Measurements from ENCODE around the gene RECQL. TPM values are rescaled to one million over a fixed set of nuclear protein-coding genes. Genes with fewer than 3 reads are reported as not detected.

The RECQL gene
- total RNA-seq, 1 donor from 2014 or later: 60.6 TPM

DNA sequence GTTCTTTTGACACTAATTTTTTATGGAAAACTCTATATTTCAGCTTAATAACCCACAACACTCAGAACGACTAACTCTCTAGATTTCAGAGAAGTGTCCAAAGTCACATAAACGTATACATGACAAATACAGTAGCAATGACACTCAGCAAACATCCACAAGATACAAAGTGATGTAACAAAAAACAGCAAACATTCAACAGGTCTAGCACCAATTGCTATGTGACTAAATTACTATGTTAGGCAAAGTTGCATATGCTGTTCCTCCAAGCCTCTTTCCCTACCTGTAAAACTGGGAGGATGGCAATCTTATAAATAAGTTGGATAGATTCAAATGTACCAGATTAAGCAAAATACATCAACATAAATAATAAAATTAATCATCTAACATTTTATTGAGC, 1.7 kb downstream of the RECQL start:
- POLR2A ChIA-PET: no interaction called here
- H3K9me3 Mint-ChIP-seq: no peaks in the 10 kb centered on the region
- intact Hi-C loops (cut with micrococcal nuclease): loop anchor here (2.0 to 5.0 kb wide), 3 partner anchors 15 to 1128 kb away; partner anchors contain the start of genes C2CD5 and ETNK1
- H3K4me3 Mint-ChIP-seq: no peak overlapping the region
- no peak for DNase-seq
- CTCF ChIA-PET: no interaction called here
- TF ChIP-seq, protein P1, sequence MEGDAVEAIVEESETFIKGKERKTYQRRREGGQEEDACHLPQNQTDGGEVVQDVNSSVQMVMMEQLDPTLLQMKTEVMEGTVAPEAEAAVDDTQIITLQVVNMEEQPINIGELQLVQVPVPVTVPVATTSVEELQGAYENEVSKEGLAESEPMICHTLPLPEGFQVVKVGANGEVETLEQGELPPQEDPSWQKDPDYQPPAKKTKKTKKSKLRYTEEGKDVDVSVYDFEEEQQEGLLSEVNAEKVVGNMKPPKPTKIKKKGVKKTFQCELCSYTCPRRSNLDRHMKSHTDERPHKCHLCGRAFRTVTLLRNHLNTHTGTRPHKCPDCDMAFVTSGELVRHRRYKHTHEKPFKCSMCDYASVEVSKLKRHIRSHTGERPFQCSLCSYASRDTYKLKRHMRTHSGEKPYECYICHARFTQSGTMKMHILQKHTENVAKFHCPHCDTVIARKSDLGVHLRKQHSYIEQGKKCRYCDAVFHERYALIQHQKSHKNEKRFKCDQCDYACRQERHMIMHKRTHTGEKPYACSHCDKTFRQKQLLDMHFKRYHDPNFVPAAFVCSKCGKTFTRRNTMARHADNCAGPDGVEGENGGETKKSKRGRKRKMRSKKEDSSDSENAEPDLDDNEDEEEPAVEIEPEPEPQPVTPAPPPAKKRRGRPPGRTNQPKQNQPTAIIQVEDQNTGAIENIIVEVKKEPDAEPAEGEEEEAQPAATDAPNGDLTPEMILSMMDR (IDR thresholded peaks at IDR 0.05): no peak
- no peaks in the 10 kb centered on the region for H3K27me3 Mint-ChIP-seq
- no peak overlapping the region for H3K27ac Mint-ChIP-seq
- H3K4me1 Mint-ChIP-seq: peaks cover 33% of the 10 kb centered on the region
- ATAC-seq (ENCODE audit: low read depth): no peak
- H3K36me3 Mint-ChIP-seq (ENCODE audit: low read depth): peaks cover 45% of the 10 kb centered on the region

- no peaks in the 10 kb centered on the region for H3K27me3 Mint-ChIP-seq
- ChIA-PET CTCF (no interaction called here), POLR2A (no interaction called here)
- no peak overlapping the region for H3K4me3 Mint-ChIP-seq
- no peak overlapping the region for H3K27ac Mint-ChIP-seq
- peaks cover 43% of the 10 kb centered on the region for H3K36me3 Mint-ChIP-seq (ENCODE audit: low read depth)
- ATAC-seq (ENCODE audit: low read depth): no peak
- TF ChIP-seq, protein P1 (IDR thresholded peaks at IDR 0.05): no peak
- H3K4me1 Mint-ChIP-seq: no peaks in the 10 kb centered on the region
- DNase-seq: no peak
- no peaks in the 10 kb centered on the region for H3K9me3 Mint-ChIP-seq
- intact Hi-C loops (cut with micrococcal nuclease): loop anchor here (2.0 to 5.0 kb wide), 2 partner anchors 15 to 34 kb away; partner anchors contain the start of genes GOLT1B and RECQL
Measured at GRCh38 chr12:21485998-21486397, 15.4 kb downstream of the RECQL start.

- TF ChIP-seq, protein P1 (IDR thresholded peaks at IDR 0.05): no peak
- Mint-ChIP-seq H3K4me1 (no peaks in the 10 kb centered on the region), H3K9me3 (no peaks in the 10 kb centered on the region), H3K27me3 (no peaks in the 10 kb centered on the region), H3K27ac (no peak overlapping the region), H3K4me3 (no peak overlapping the region), H3K36me3 (ENCODE audit: low read depth) (peaks cover 26% of the 10 kb centered on the region)
- POLR2A ChIA-PET: interaction anchor here (0.6 kb wide), 1 partner anchor 46 kb away, joined by 4 read pairs; the partner anchor contains the start of gene PYROXD1
- CTCF ChIA-PET: no interaction called here
- DNase-seq (no peak), ATAC-seq (ENCODE audit: low read depth) (no peak)
- intact Hi-C loops (cut with micrococcal nuclease): no loop called here
Measured at GRCh38 chr12:21483531-21483930, 17.9 kb downstream of the RECQL start.

DNA sequence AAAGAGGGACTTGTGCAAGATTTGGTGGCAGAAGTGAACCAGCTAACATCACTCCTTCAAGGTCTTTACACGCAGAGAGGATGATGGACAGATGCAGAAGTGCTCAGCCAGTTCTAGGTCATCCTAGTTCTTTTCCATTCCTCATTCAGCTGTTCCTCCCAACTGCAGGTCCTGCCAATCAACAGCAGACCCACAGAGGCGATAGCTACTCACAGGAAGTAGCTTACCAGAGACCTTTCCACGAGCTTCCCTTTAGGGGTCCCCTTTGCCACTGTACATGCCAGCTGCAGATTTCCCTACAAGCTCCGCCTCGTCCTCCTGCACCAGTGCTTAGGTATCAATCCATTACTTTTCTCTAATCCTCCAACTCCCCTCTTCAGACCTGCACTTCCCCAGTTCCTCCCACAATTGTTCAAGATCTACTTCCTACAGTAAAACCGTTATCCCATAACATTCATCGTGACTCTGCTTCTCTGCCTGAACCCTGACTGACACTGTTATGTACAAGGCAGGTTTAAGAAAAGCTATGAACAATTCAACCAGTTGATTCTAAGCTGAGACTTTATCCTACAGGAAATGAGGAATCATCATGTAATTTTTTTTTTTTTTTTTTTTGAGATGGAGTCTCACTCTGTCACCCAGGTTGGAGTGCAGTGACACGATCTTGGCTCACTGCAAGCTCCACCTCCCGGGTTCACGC, 22.5 kb downstream of the RECQL start:
- H3K4me3 Mint-ChIP-seq: no peak overlapping the region
- H3K27ac Mint-ChIP-seq: no peak overlapping the region
- intact Hi-C loops (cut with micrococcal nuclease): no loop called here
- no peaks in the 10 kb centered on the region for H3K4me1 Mint-ChIP-seq
- ChIA-PET CTCF (no interaction called here), POLR2A (interaction anchor here (0.7 kb wide), 1 partner anchor 202 kb away, joined by 4 read pairs; no protein-coding TSS in a partner anchor)
- ATAC-seq (ENCODE audit: low read depth): no peak
- H3K36me3 Mint-ChIP-seq (ENCODE audit: low read depth): peaks cover 28% of the 10 kb centered on the region
- no peaks in the 10 kb centered on the region for H3K27me3 Mint-ChIP-seq
- no peak for DNase-seq
- no peaks in the 10 kb centered on the region for H3K9me3 Mint-ChIP-seq
- TF ChIP-seq, protein P1 (IDR thresholded peaks at IDR 0.05): no peak

- TF ChIP-seq, protein P1 (IDR thresholded peaks at IDR 0.05): no peak
- H3K4me1 Mint-ChIP-seq: no peaks in the 10 kb centered on the region
- peaks cover 45% of the 10 kb centered on the region for H3K36me3 Mint-ChIP-seq (ENCODE audit: low read depth)
- H3K9me3 Mint-ChIP-seq: no peaks in the 10 kb centered on the region
- H3K27me3 Mint-ChIP-seq: no peaks in the 10 kb centered on the region
- CTCF ChIA-PET: no interaction called here
- no peak for ATAC-seq (ENCODE audit: low read depth)
- POLR2A ChIA-PET: no interaction called here
- H3K4me3 Mint-ChIP-seq: no peak overlapping the region
- intact Hi-C loops (cut with micrococcal nuclease): no loop called here
- no peak for DNase-seq
- H3K27ac Mint-ChIP-seq: no peak overlapping the region
Measured at GRCh38 chr12:21476949-21477348, 24.5 kb downstream of the RECQL start.
